Loucy (cell line): ENCODE results near the gene JAZF1.

Experiments
- H2AFZ ChIP-seq: fragments of 200-600 bp; sonication (generic); 2 replicates; pipeline ENCODE4 v1.6.0; 2016; ENCODE audit warnings: antibody characterized with exemption, mild to moderate bottlenecking, low read length, moderate library complexity
- H3F3A ChIP-seq: fragments of 200-600 bp; 2 replicates; pipeline ENCODE4 v1.6.0; 2016; ENCODE audit warnings: antibody characterized with exemption, low read depth, mild to moderate bottlenecking
- H3K27me3 ChIP-seq: fragments of 200-600 bp; sonication (generic); 2 replicates; pipeline ENCODE4 v1.6.1; 2014; ENCODE audit warnings: low read length, mild to moderate bottlenecking; ENCODE audit not compliant: insufficient read depth, poor library complexity, severe bottlenecking
- H3K36me3 ChIP-seq: fragments of 200-600 bp; sonication (generic); 2 replicates; pipeline ENCODE4 v1.6.1; 2016; ENCODE audit warnings: low read length; ENCODE audit not compliant: insufficient read depth
- H3K4me1 ChIP-seq: fragments of 200-600 bp; sonication (generic); 2 replicates; pipeline ENCODE4 v1.5.1; 2014; ENCODE audit warnings: low read length, mild to moderate bottlenecking; ENCODE audit not compliant: insufficient read depth, poor library complexity, severe bottlenecking
- H3K4me2 ChIP-seq: fragments of 200-600 bp; sonication (generic); 2 replicates; pipeline ENCODE4 v1.6.0; 2014; ENCODE audit warnings: antibody characterized with exemption, low read length, low read depth, mild to moderate bottlenecking; ENCODE audit not compliant: poor library complexity, severe bottlenecking
- H3K4me3 ChIP-seq: fragments of 200-600 bp; sonication (generic); 2 replicates; pipeline ENCODE4 v1.5.1; 2014; ENCODE audit warnings: low read length, mild to moderate bottlenecking, mixed read lengths; ENCODE audit not compliant: poor library complexity, severe bottlenecking
- H3K79me2 ChIP-seq: fragments of 200-600 bp; sonication (generic); 2 replicates; pipeline ENCODE4 v1.6.1; 2014; ENCODE audit warnings: low read length; ENCODE audit not compliant: insufficient read depth
- H3K9ac ChIP-seq: fragments of 200-600 bp; sonication (generic); 2 replicates; pipeline ENCODE4 v1.6.0; 2014; ENCODE audit warnings: mild to moderate bottlenecking, low read depth, low read length, moderate library complexity; ENCODE audit not compliant: poor library complexity, severe bottlenecking
- H3K9me2 ChIP-seq: fragments of 200-600 bp; sonication (generic); replicated peaks from 2 replicates; pipeline ENCODE4 v1.6.1; 2016; ENCODE audit warnings: low read depth, low read length, mixed read lengths
- H3K9me3 ChIP-seq: fragments of 200-600 bp; sonication (generic); 2 replicates; pipeline ENCODE4 v1.6.1; 2014; ENCODE audit warnings: mild to moderate bottlenecking, antibody characterized with exemption, low read length, low read depth; ENCODE audit not compliant: insufficient read depth
- H4K20me1 ChIP-seq: fragments of 200-600 bp; sonication (generic); 2 replicates; pipeline ENCODE4 v1.6.0; 2014; ENCODE audit warnings: antibody characterized with exemption, low read length, mild to moderate bottlenecking; ENCODE audit not compliant: insufficient read depth, poor library complexity, severe bottlenecking
- EZH2phosphoT487 ChIP-seq: fragments of 200-600 bp; IDR thresholded peaks from 2 replicates; pipeline ENCODE4 v1.6.1; 2018; ENCODE audit warnings: antibody characterized with exemption, mild to moderate bottlenecking, moderate library complexity, borderline replicate concordance
- TF ChIP-seq, protein P1 (sequence below): fragments of 200-600 bp; sonication (generic); conservative IDR thresholded peaks from 2 replicates; pipeline ENCODE4 v1.5.1; 2014; ENCODE audit warnings: mild to moderate bottlenecking, antibody characterized with exemption, low read length

The JAZF1 gene

DNA sequence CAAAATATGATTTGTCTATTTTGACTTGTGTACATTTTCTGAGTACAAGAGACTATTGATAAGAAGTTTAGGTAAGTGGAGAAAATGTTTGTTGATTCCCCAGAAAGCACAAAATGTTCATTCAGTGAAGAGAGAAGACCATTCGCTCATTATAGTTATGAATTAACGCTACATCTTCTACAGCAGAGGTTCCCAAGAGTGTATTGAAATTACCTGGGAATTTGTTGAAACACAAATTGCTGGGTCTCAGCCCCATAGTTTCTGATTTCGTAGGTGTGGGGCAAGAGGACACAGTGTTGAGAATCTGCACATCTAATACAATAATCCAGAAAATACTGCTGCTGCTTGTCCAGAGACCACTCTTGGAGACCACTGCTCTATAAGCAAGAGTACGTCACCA, 24.2 kb downstream of the JAZF1 start:
- no peak overlapping the region for H3K4me2 ChIP-seq
- no peak overlapping the region for H2AFZ ChIP-seq
- no peaks in the 10 kb centered on the region for H3K36me3 ChIP-seq
- no peaks in the 10 kb centered on the region for H3K9me2 ChIP-seq
- H3K9ac ChIP-seq = no peak overlapping the region
- peaks cover 10% of the 10 kb centered on the region; the same call in 1 of the 2 replicates for H3K79me2 ChIP-seq
- TF ChIP-seq, protein P1, sequence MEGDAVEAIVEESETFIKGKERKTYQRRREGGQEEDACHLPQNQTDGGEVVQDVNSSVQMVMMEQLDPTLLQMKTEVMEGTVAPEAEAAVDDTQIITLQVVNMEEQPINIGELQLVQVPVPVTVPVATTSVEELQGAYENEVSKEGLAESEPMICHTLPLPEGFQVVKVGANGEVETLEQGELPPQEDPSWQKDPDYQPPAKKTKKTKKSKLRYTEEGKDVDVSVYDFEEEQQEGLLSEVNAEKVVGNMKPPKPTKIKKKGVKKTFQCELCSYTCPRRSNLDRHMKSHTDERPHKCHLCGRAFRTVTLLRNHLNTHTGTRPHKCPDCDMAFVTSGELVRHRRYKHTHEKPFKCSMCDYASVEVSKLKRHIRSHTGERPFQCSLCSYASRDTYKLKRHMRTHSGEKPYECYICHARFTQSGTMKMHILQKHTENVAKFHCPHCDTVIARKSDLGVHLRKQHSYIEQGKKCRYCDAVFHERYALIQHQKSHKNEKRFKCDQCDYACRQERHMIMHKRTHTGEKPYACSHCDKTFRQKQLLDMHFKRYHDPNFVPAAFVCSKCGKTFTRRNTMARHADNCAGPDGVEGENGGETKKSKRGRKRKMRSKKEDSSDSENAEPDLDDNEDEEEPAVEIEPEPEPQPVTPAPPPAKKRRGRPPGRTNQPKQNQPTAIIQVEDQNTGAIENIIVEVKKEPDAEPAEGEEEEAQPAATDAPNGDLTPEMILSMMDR = no peak
- TF ChIP-seq EZH2phosphoT487 = no peak
- H3K9me3 ChIP-seq = no peaks in the 10 kb centered on the region
- H4K20me1 ChIP-seq = peaks cover 3% of the 10 kb centered on the region
- H3K27me3 ChIP-seq = no peaks in the 10 kb centered on the region
- no peak overlapping the region for H3K4me3 ChIP-seq
- H3F3A ChIP-seq = peaks cover 5% of the 10 kb centered on the region; the same call in 1 of the 2 replicates
- peaks cover 39% of the 10 kb centered on the region for H3K4me1 ChIP-seq

DNA sequence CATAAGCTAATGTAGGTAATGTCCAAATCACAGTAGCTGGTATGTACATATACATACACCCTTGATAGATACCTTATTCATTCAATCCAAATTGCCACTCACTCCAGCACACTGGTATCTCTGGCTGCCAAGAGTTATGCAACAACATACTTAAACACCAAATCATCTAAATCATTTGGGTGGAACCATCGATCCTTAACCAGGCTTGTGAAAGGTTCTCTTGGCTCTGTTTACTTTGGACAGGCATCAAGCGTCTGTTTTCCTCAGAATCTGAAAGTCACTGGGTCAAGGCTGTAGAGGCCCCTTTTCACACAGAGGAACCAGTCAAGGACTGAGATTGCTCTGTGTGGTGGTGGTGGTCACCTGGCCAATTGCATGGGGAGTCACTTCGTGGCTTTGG, 24.6 kb downstream of the JAZF1 start:
- H3K4me3 ChIP-seq = no peak overlapping the region
- H3K9me3 ChIP-seq = no peaks in the 10 kb centered on the region
- H3K4me2 ChIP-seq = peak overlapping the region; percentile 52
- H3K79me2 ChIP-seq = peaks cover 10% of the 10 kb centered on the region; the same call in 1 of the 2 replicates
- no peak overlapping the region for H2AFZ ChIP-seq
- H3K9ac ChIP-seq = no peak overlapping the region
- H3F3A ChIP-seq = peaks cover 5% of the 10 kb centered on the region; the same call in 1 of the 2 replicates
- H3K9me2 ChIP-seq = no peaks in the 10 kb centered on the region
- H4K20me1 ChIP-seq = peaks cover 1% of the 10 kb centered on the region
- TF ChIP-seq, protein P1 = no peak
- TF ChIP-seq EZH2phosphoT487 = no peak
- peaks cover 39% of the 10 kb centered on the region for H3K4me1 ChIP-seq
- no peaks in the 10 kb centered on the region for H3K27me3 ChIP-seq
- no peaks in the 10 kb centered on the region for H3K36me3 ChIP-seq

DNA sequence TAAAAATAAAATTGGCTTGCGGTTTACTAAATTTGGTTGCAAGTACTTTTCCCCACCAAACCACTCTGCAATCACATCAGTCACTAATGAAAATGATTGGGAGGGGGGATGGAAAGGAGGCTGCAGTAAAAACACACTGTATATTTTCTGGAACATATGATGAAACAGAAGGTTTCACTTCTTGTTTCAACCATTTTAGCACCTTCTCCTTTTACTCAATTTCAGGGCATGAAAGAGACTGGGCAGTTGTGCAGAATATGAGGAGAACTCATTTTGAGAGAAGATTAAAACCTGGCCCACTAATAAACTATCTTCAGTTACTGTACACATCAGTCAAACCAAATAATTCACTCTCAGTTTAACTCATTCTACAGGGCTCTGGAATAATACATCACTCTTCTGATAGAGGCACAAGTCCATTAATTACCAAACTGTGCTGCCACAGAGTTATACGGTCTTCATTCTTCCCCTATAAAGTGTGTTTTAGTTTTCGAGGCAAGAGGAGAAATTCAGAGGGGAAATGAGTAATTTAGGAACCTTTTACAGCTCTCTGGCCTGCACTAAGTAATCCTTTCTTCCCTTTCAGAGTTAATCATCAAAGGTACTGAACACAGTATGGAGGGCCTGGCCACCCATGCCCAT, 25.5 kb downstream of the JAZF1 start:
- Histone ChIP-seq H3K79me2 (peaks cover 16% of the 10 kb centered on the region; the same call in 1 of the 2 replicates), H3K9me3 (no peaks in the 10 kb centered on the region), H3F3A (peaks cover 5% of the 10 kb centered on the region; the same call in 1 of the 2 replicates), H3K4me3 (peak overlapping the region; percentile 10), H4K20me1 (no peaks in the 10 kb centered on the region), H3K4me2 (peak overlapping the region; percentile 52), H3K27me3 (no peaks in the 10 kb centered on the region), H3K36me3 (no peaks in the 10 kb centered on the region), H3K4me1 (peaks cover 39% of the 10 kb centered on the region), H3K9ac (no peak overlapping the region), H2AFZ (no peak overlapping the region), H3K9me2 (no peaks in the 10 kb centered on the region)
- TF ChIP-seq, protein P1 = no peak
- no peak for TF ChIP-seq EZH2phosphoT487
